Measurements from ENCODE around the gene AIG1.

AIG1 gene

GRCh38 chr6:143385636-143386035, 324.9 kb downstream of the AIG1 start:
- DNase-seq (ENCODE audit: extremely low read depth, insufficient read length), result no peak
- no peak for TF ChIP-seq CTCF (IDR thresholded peaks at IDR 0.05; ENCODE audit: insufficient read depth, low read length, poor library complexity, severe bottlenecking)
- H3K4me3 ChIP-seq (replicated peaks; ENCODE audit: low read depth, low read length), result no peak overlapping the region
- H3K36me3 ChIP-seq (ENCODE audit: control insufficient read depth, insufficient read depth, low read length), result no peaks in the 10 kb centered on the region
- H3K27me3 ChIP-seq (replicated peaks; ENCODE audit: control insufficient read depth, insufficient read depth, low read length), result no peaks in the 10 kb centered on the region

GRCh38 chr6:143390278-143390677, 329.6 kb downstream of the AIG1 start:
- Histone ChIP-seq H3K36me3 (ENCODE audit: control insufficient read depth, insufficient read depth, low read length) (no peaks in the 10 kb centered on the region), H3K4me3 (replicated peaks; ENCODE audit: low read depth, low read length) (no peak overlapping the region), H3K27me3 (replicated peaks; ENCODE audit: control insufficient read depth, insufficient read depth, low read length) (no peaks in the 10 kb centered on the region)
- DNase-seq (ENCODE audit: extremely low read depth, insufficient read length), result no peak
- TF ChIP-seq CTCF (IDR thresholded peaks at IDR 0.05; ENCODE audit: insufficient read depth, low read length, poor library complexity, severe bottlenecking), result no peak
